ENCODE measurements around the gene BACE2.

GRCh38 chr21:41328660-41329607 is 161.0 kb downstream of the BACE2 start:
- TF ChIP-seq POLR2A (IDR thresholded peaks at IDR 0.05) (no peak), CTCF (IDR thresholded peaks at IDR 0.05) (no peak)
